Measurements from ENCODE around the gene CHPF. TPM values are rescaled to one million over a fixed set of nuclear protein-coding genes. Genes with fewer than 3 reads are reported as not detected.

The CHPF gene
- total RNA-seq, 4 donors from 2014 or later, result 40.4 to 56.6 (median 52.6) TPM

DNA sequence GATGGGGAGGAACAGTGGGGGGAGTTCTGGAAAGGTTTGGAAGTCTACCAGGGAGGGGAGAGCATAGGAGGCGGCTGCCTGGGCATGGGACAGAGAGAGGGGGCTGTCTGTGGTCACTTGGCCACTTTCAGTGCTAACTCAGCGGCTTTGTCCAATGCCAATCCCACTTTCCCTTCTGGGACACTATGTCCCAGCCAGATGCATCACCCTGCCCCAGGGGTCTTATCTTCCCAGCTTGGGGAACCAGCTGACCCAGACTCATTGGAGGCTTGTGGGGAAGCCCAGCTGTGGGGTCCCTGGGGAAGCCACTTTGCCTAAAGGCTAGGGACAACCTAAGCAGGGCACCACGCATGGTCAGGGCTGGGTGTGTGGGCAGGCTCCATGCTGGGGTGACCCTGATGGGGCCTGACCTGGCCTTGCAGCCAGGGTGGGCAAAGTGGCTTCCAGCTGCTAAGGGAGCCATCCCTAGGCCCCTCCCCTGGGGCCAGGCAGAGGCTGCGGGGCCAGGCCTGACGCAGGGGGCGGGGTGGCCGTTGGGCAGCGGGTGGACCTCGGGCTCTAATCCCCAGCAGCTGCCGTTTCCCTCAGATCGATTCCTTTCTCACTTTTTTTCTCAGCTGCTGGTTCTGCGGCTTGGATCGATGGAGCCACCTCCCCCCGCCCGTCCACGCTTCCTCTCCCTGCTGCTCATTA is 30.9 kb downstream of the CHPF start:
- H3K27me3 ChIP-seq, result peaks cover 5 to 97% (median 20%) of the 10 kb centered on the region in 4 donors
- H3K4me3 ChIP-seq, result no peak overlapping the region
- 10 to 45% methylated on average over 4 to 14 of the region's 16 CpGs for WGBS, 2 donors

GRCh38 chr2:219511547-219512325 is 31.9 kb downstream of the CHPF start:
- H3K9me3 ChIP-seq, result no peaks in the 10 kb centered on the region
- intact Hi-C loops (cut with DNase I), result no loop called here
- H3K4me3 ChIP-seq, result no peak overlapping the region
- no peak for DNase-seq
- H3K27me3 ChIP-seq, result peaks cover 5 to 88% (median 20%) of the 10 kb centered on the region in 4 donors
- H3K36me3 ChIP-seq, result peaks cover 0 to 4% (median 0%) of the 10 kb centered on the region in 3 donors
- H3K4me1 ChIP-seq, result peaks cover 14 to 49% (median 16%) of the 10 kb centered on the region in 3 donors
- TF ChIP-seq POLR2A (IDR thresholded peaks at IDR 0.05), result no peak
- no peak for TF ChIP-seq CTCF (IDR thresholded peaks at IDR 0.05)
- H3K27ac ChIP-seq, result no peak overlapping the region
- WGBS, 2 donors, result 23 to 26% methylated on average over 6 to 11 of the region's 15 CpGs

More for the DNA sequence above, 30.9 kb downstream of the CHPF start:
- TF ChIP-seq CTCF (IDR thresholded peaks at IDR 0.05) (no peak), POLR2A (IDR thresholded peaks at IDR 0.05) (no peak)
- no peak for DNase-seq
- Histone ChIP-seq H3K9me3 (no peaks in the 10 kb centered on the region), H3K27ac (no peak overlapping the region), H3K36me3 (no peaks in the 10 kb centered on the region), H3K4me1 (peaks cover 14 to 49% (median 16%) of the 10 kb centered on the region in 3 donors)
- intact Hi-C loops (cut with DNase I), result no loop called here

DNA sequence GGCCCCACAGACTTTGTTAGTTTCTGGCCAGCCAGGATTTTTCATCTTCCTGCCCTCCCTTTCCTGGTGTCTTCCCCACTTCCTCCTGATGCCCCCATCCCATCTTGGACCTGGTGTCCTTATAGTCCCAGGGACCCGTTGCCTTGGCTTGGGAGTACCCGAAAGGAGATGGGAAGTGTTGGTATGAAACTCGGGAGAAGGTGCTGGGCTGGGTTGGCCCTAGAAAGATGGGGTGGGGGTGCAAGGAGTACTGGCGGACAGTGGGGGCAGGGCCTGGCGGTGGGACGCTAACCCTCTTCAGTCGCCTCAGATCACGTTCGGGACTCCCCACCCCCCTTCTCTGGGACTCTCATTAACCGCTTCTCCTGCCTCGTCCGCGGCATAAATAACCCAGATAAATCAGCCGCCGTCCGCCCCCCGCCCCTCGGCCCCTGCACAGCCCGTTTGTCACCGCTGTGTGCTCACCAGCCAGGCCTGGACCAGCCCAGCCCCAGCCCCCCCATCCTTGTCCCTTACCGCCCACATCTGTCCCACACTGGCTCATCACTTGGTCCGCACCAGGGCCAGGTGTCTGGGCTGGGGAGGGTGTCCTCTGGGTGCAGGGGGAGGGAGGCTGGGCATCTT is 33.0 kb downstream of the CHPF start:
- H3K9me3 ChIP-seq, result no peaks in the 10 kb centered on the region
- peaks cover 5 to 77% (median 20%) of the 10 kb centered on the region in 4 donors for H3K27me3 ChIP-seq
- H3K27ac ChIP-seq, result no peak overlapping the region
- DNase-seq, result no peak
- H3K4me3 ChIP-seq, result peak overlapping the region in 1 of 4 donors; percentile 55
- 13 to 33% methylated on average over 7 to 19 of the region's 22 CpGs for WGBS, 2 donors
- peaks cover 14 to 49% (median 16%) of the 10 kb centered on the region in 3 donors for H3K4me1 ChIP-seq
- H3K36me3 ChIP-seq, result peaks cover 0 to 15% (median 0%) of the 10 kb centered on the region in 3 donors
- TF ChIP-seq CTCF (IDR thresholded peaks at IDR 0.05) (no peak), POLR2A (IDR thresholded peaks at IDR 0.05) (no peak)
- intact Hi-C loops (cut with DNase I), result no loop called here

GRCh38 chr2:219509780-219510511 is 33.7 kb downstream of the CHPF start:
- Histone ChIP-seq H3K9me3 (no peaks in the 10 kb centered on the region), H3K36me3 (peaks cover 0 to 22% (median 0%) of the 10 kb centered on the region in 3 donors), H3K4me3 (peak overlapping the region in 3 of 4 donors; percentile 10 to 55 (median 20)), H3K27ac (no peak overlapping the region), H3K27me3 (peaks cover 5 to 70% (median 20%) of the 10 kb centered on the region in 4 donors), H3K4me1 (peaks cover 14 to 49% (median 16%) of the 10 kb centered on the region in 3 donors)
- TF ChIP-seq POLR2A (IDR thresholded peaks at IDR 0.05), result no peak
- TF ChIP-seq CTCF (IDR thresholded peaks at IDR 0.05), result peak; percentile 37 to 74 (median 50)
- intact Hi-C loops (cut with DNase I), result no loop called here
- 2 to 4% methylated on average over 19 to 26 of the region's 26 CpGs for WGBS, 2 donors
- DNase-seq, result no peak

Measured in esophagus squamous epithelium (tissue), 5 donors.